Dermis blood vessel endothelial cell (primary cell): Measurements from ENCODE around the gene BTF3. TPM values are rescaled to one million over a fixed set of nuclear protein-coding genes. Genes with fewer than 3 reads are reported as not detected.

Experiments
- DNase-seq: peaks from one replicate; pipeline ENCODE4 v3.0.0; 2010
- total RNA-seq: library from RNA; depleted of rRNA; stranded (reverse); fragments of >200 nt; gene quantifications from 2 replicates; pipeline ENCODE4 v1.2.3, GENCODE V29; 2014

Gene BTF3
- total RNA-seq, 1 donor from 2014 or later = 250 TPM

- DNase-seq = no peak
Observed at GRCh38 chr5:73525606-73526203, 27.5 kb downstream of the BTF3 start.

DNA sequence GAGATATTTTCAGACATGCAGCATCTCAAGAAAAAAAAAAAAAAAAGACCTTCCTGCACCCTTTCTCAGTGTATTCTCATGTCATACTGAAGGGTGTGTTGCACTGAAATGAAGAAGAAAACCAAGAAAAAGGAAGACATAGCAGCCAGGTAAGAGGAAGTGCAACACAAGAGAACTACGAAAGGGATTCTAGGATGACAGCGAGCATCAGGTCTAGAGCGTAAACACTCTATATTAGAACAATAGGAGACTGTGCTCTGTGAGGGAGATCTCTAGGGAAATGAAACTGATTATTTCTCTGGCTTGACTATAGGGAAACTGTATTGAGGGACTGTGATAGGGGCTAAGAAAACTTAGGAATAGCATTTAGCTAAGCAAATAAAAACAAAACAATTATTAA is 30.0 kb downstream of the BTF3 start:
- no peak for DNase-seq

- DNase-seq = no peak
Observed at GRCh38 chr5:73529081-73529480, 30.8 kb downstream of the BTF3 start.

DNA sequence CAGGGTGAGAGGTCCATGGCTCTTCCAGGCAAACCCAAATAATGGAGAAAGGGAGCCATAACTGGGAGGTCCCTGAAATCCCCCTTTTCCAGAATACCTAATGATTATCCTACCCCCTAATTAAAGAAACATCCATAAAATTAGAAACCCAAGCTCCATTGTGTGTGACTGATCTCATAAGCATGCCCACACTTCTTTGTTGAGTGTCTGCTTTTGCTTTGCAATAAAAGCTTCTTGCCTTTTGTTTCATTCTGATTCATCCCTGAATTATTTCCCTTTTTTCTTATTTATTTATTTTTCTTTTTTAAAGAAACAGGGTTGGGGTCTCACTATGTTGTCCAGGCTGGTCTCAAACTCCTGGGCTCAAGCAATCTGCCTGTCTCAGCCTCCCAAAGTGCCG is 33.1 kb downstream of the BTF3 start:
- no peak for DNase-seq

- DNase-seq = no peak
Observed at GRCh38 chr5:73532195-73532594, 34.0 kb downstream of the BTF3 start.

GRCh38 chr5:73534011-73534644 is 35.9 kb downstream of the BTF3 start:
- no peak for DNase-seq

GRCh38 chr5:73534971-73535370 is 36.7 kb downstream of the BTF3 start:
- no peak for DNase-seq

GRCh38 chr5:73539730-73540129 is 41.5 kb downstream of the BTF3 start:
- no peak for DNase-seq

DNA sequence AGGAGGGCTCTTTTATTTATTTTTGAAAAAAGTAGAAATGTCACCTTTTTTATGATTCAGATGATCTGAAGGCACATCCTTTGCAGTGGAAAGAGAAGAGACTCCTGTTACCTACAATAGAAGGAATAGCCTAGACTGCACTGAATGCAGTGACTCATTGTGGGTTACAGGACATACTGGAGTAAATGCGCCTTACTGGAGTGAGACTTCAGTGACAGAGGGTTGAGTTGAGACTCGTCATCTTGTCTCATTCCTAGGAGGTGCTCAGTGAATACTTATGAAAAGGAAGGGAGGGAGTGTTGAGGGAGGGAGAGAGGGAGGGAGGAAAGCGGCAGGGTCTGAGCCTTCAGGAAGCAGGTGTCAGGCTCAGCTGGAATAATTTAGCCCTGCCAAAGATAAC is 42.0 kb downstream of the BTF3 start:
- DNase-seq = peak; percentile 52

GRCh38 chr5:73542020-73542419 is 43.8 kb downstream of the BTF3 start:
- peak; percentile 29 for DNase-seq

DNA sequence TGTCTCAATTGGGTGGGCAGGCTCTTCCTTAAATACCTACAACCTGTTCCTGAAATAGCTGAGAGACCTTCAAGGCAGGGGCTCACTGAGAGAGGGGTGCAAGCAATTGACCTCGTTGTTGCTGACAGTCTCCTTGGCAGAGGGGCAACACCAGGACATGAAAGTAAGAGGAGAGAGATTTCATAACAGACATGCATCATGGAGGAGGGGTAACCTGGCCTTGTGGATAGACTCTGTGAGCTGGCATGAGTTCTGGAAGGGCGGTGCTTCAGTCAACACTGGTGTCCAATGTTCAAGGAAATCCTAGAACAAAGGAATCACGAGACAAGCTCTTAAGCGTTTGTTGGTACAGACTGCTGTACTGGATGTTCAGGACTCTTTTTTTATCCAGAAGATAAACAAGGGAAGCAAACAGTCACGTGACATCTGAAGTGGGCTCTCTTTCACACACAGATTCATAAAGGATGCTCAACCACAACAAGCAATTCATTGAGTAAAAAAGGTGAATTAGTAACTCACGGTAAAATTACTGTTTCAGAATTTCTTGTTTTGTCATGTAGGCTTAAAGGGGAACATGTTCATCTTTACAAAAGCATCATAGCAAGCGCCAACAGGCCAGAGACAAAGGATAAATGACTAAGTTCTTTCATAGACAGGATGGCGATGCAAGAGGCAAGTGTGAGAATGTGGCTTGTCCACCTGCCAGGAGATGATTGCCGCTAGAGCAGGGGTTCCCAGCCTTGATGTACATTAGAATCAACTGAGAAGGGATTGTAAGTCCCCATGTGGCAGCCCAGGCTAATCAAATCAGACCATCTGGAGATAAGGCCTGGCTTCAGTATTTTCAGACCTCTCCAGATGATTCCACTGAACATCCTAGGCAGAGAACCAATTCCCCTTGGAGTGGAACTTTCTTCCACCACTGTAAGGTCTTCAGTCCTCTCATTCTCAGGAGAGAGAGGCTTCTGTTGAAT is 46.5 kb downstream of the BTF3 start:
- peak; percentile 92 for DNase-seq

GRCh38 chr5:73545403-73545779 is 47.1 kb downstream of the BTF3 start:
- no peak for DNase-seq

DNA sequence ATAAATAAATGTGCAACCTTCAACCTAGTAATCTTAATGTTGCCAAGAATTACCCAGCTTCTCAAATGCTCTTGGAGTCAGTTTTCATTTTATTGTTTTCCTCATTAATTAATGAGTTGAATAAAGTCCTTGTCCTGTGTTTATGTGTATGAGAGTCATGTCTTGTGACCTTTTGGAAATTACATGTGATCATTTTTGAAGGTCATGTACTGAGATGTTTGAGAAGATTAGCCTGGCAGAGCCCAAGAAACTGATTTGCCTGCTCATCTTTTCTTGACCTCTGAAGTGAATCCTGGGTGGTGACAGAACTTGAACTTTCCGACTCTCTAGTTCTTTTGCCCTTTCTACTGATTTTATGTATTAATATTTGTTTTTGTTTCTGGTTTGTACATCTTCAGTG is 51.8 kb downstream of the BTF3 start:
- no peak for DNase-seq

DNA sequence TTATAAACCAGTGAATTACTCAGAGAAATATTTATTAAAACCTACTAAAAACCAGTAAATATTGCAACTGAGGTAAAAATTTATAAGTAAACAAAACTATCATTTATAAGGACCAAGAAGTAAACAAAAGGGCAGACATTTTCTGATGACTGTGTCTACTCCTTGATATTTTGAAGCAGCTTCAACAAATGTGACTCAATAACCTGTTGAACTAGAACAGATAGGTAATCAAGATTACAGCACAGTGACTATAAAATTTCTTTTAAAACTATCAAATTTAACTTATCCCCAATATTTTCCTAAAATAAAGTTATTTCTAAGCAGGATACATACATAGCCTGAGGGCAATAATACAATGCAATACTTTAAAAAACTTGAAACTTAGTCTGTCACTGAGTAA is 54.4 kb downstream of the BTF3 start:
- no peak for DNase-seq

Other genes with a start within 250 kb of the BTF3 start
- gene FOXD1, start 49.7 kb upstream of the BTF3 start, total RNA-seq = 0.05 and 0.17 TPM in 2 replicates
- 11.4 and 14.8 TPM in 2 replicates for gene ANKRA2, start 67.2 kb downstream of the BTF3 start, total RNA-seq
- gene UTP15, start 67.3 kb downstream of the BTF3 start, total RNA-seq = 20.2 and 28.1 TPM in 2 replicates
- 115 and 151 TPM in 2 replicates for gene ARHGEF28, start 127.8 kb downstream of the BTF3 start, total RNA-seq